GM12874 (cell line): ENCODE results near the gene TBC1D3L.
"Not testable (repeated sequence)": the region's sequence is repeated elsewhere in the genome, so short reads cannot be mapped to it uniquely, and the experiment has no call there.

Source experiments
- CTCF ChIP-seq: IDR thresholded peaks from 2 replicates; pipeline ENCODE4 v1.5.1; 2011; ENCODE audit warnings: low read depth, mild to moderate bottlenecking, control low read depth, low read length, moderate library complexity; ENCODE audit not compliant: insufficient read depth

Gene TBC1D3L

GRCh38 chr17:37988960-37989359, at the start of gene TBC1D3L:
TBC1D3L (minus strand) TSS chr17:37989060; CDS start chr17:37987520, 1,540 bp downstream.
- not testable (repeated sequence) for TF ChIP-seq CTCF

- not testable (repeated sequence) for TF ChIP-seq CTCF
These were observed 14.8 kb upstream of the TBC1D3L start, which contains the start of gene TBC1D3D for GRCh38 chr17:38003676-38004075. TBC1D3D (plus strand) TSS chr17:38003976; CDS start chr17:38005561, 1,585 bp downstream.
